H1 (cell line): ENCODE measurements around the gene FAM114A2. TPM values are rescaled to one million over a fixed set of nuclear protein-coding genes. Genes with fewer than 3 reads are reported as not detected.

Experiments
- BACH1 ChIP-seq: IDR thresholded peaks from 2 replicates; pipeline ENCODE4 v1.6.1; 2012; ENCODE audit warnings: low read length, improper control_type of control experiment
- CEBPB ChIP-seq: IDR thresholded peaks from 2 replicates; pipeline ENCODE4 v1.6.1; 2012; ENCODE audit warnings: low read depth, low read length
- CREB1 ChIP-seq: IDR thresholded peaks from 2 replicates; pipeline ENCODE4 v1.6.1; 2012; ENCODE audit warnings: inconsistent platforms
- JUND ChIP-seq: IDR thresholded peaks from 2 replicates; pipeline ENCODE4 v1.6.1; 2011; ENCODE audit warnings: mild to moderate bottlenecking, improper control_type of control experiment, low read length
- RBBP5 ChIP-seq: IDR thresholded peaks from 2 replicates; pipeline ENCODE4 v1.7.1; 2012; ENCODE audit warnings: low read depth, mild to moderate bottlenecking, inconsistent platforms, low read length, moderate library complexity, borderline replicate concordance
- RFX5 ChIP-seq: IDR thresholded peaks from 2 replicates; pipeline ENCODE4 v1.6.1; 2011; ENCODE audit warnings: low read depth, low read length, improper control_type of control experiment, borderline replicate concordance
- TAF7 ChIP-seq: optimal IDR thresholded peaks from 2 replicates; pipeline ENCODE3; 2011; ENCODE audit warnings: low read depth, mild to moderate bottlenecking, inconsistent platforms, low read length, moderate library complexity, borderline replicate concordance
- TCF12 ChIP-seq: IDR thresholded peaks from 2 replicates; pipeline ENCODE4 v1.6.1; 2011; ENCODE audit warnings: low read depth, mild to moderate bottlenecking, low read length
- polyA plus RNA-seq, 7 experiments: library from polyadenylated mRNA; depleted of rRNA in 3 of 7; stranded (reverse) in 5 of 7; unstranded in 2 of 7; fragments of >200 nt in 5 of 7; fragments of 200-250 nt in 2 of 7; gene quantifications; 1 replicate in 5 of 7; 2 replicates in 1 of 7; 4 replicates in 1 of 7; pipeline versions ENCODE4 v1.2.1 to v1.2.3, GENCODE V29; 2011 to 2013; ENCODE audit warnings: missing spikeins in 2 of 7, mixed read lengths in 2 of 7
- total RNA-seq: library from RNA; stranded (reverse); fragmentation: NEBNext Ultra II Directional; extraction: Animal tissue kit (Norgen Biotek cat#: 25700); gene quantifications from 2 replicates; pipeline ENCODE4 v1.2.1, GENCODE V29; 2021
- TF ChIP-seq, protein P1 (sequence below): IDR thresholded peaks from 2 replicates; pipeline ENCODE4 v1.6.1; 2012; ENCODE audit warnings: inconsistent platforms
- TF ChIP-seq, protein P2 (sequence below): IDR thresholded peaks from 2 replicates; pipeline ENCODE4 v1.6.1; 2011; ENCODE audit warnings: low read length, improper control_type of control experiment
- TF ChIP-seq, protein P3 (sequence below): IDR thresholded peaks from 2 replicates; pipeline ENCODE4 v1.6.1; 2012; ENCODE audit warnings: inconsistent platforms

Gene FAM114A2
- total and polyA plus RNA-seq, 2 of the 8 experiments (the other 6 are each of a cell fraction or from before 2014, with no cell fraction given): 3.8 to 9.2 TPM

DNA sequence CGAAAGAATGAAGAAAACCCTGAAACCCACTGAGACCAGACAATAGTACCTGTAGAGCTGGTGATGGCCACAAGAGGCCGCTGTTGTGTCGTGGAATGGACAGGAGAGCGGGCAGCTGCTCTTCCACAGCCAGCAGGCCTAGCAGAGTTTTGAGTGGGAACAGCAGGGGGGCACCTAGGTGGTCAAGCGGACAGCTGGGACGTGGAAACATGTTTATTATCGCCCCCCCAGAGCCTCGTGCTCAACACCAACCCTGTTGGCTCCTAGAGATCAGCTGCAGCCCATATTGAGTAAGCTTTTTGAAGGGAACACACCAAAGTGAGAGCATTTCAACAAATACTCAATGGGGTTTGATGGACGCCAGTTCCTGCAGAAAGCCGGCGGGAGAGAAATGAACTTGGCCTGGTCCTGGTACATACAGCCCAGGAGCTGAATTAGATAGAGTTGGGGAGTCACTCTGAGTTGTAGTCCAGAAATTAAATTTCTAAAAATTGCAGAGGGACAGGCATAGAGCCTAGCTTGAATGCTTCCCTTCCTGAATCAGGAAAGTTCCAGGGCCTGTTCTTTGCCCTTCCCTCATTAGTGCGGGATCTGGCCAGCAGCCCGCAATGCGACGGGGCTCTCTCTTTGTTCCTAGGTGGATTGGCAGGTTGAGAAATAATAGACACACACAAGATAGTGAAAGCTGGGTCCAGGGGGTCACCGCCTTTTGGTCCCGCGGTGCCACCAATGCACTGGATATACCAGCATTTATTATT lies 33.9 kb upstream of the FAM114A2 start (continued):
- no peak for TF ChIP-seq TAF7
- TF ChIP-seq, protein P1, sequence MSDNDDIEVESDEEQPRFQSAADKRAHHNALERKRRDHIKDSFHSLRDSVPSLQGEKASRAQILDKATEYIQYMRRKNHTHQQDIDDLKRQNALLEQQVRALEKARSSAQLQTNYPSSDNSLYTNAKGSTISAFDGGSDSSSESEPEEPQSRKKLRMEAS: no peak
- no peak for TF ChIP-seq CREB1
- no peak for TF ChIP-seq TCF12
- 0 out of 2 replicates have a peak, but pooled peaks have one; percentile 4 for TF ChIP-seq CEBPB
- TF ChIP-seq BACH1: peak; percentile 93
- TF ChIP-seq, protein P2, sequence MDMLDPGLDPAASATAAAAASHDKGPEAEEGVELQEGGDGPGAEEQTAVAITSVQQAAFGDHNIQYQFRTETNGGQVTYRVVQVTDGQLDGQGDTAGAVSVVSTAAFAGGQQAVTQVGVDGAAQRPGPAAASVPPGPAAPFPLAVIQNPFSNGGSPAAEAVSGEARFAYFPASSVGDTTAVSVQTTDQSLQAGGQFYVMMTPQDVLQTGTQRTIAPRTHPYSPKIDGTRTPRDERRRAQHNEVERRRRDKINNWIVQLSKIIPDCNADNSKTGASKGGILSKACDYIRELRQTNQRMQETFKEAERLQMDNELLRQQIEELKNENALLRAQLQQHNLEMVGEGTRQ: no peak
- TF ChIP-seq RBBP5: no peak
- TF ChIP-seq RFX5: no peak
- TF ChIP-seq, protein P3, sequence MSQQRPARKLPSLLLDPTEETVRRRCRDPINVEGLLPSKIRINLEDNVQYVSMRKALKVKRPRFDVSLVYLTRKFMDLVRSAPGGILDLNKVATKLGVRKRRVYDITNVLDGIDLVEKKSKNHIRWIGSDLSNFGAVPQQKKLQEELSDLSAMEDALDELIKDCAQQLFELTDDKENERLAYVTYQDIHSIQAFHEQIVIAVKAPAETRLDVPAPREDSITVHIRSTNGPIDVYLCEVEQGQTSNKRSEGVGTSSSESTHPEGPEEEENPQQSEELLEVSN: no peak
- no peak for TF ChIP-seq JUND
